ENCODE measurements around the gene SYNDIG1L. TPM values are rescaled to one million over a fixed set of nuclear protein-coding genes. Genes with fewer than 3 reads are reported as not detected.

Gene SYNDIG1L
- total RNA-seq (2011; cell fraction: chromatin; rRNA removed; ENCODE audit: low replicate concordance): not detected in 2 replicates
- total RNA-seq (2011; cell fraction: nucleolus; rRNA removed): not detected in 2 replicates
- not detected in 2 replicates for total RNA-seq (2011; cell fraction: nucleoplasm; rRNA removed)
- total RNA-seq (2014; rRNA removed): not detected in 2 replicates
- total RNA-seq (2014; rRNA removed; fragmentation: Illumina TruSeq; extraction: Trizol): not detected in 2 replicates
- total RNA-seq (2015; rRNA removed; fragmentation: Illumina TruSeq; extraction: Trizol): not detected in 2 replicates
- total RNA-seq (2021): not detected in 2 replicates
- not detected in 2 replicates for polyA plus RNA-seq (2011; rRNA removed)
- not detected in 2 replicates for polyA plus RNA-seq (2011; cell fraction: cytosol; rRNA removed)
- not detected in 2 replicates for polyA plus RNA-seq (2011; cell fraction: nucleus; rRNA removed)
- not detected in 2 replicates for polyA plus RNA-seq (2012)
- polyA plus RNA-seq (2014; fragmentation: Illumina TruSeq; extraction: Trizol): not detected in 2 replicates
- polyA plus RNA-seq (2014; fragmentation: Nextera tagmentation; extraction: Ambion mirVana): not detected
- polyA plus RNA-seq (2014; rRNA removed): not detected in 2 replicates
- polyA minus RNA-seq (2011; rRNA and poly(A)+ RNA removed): not detected in 2 replicates
- polyA minus RNA-seq (2011; cell fraction: cytosol; rRNA and poly(A)+ RNA removed): not detected in 2 replicates
- not detected in 2 replicates for polyA minus RNA-seq (2011; cell fraction: nucleus; rRNA and poly(A)+ RNA removed)
- Bru-seq, nascent RNA: not detected
- BruChase-seq, experiment 1, labeled RNA remaining after a 2-hour chase: percentile 5 among the genes with signal in this experiment
- percentile 5 among the genes with signal in this experiment for BruChase-seq, experiment 2, labeled RNA remaining after a 6-hour chase
- long read RNA-seq, experiment 1: 0 reads
- long read RNA-seq, experiment 2: 0 reads
- long read RNA-seq, experiment 3: 0 reads

DNA sequence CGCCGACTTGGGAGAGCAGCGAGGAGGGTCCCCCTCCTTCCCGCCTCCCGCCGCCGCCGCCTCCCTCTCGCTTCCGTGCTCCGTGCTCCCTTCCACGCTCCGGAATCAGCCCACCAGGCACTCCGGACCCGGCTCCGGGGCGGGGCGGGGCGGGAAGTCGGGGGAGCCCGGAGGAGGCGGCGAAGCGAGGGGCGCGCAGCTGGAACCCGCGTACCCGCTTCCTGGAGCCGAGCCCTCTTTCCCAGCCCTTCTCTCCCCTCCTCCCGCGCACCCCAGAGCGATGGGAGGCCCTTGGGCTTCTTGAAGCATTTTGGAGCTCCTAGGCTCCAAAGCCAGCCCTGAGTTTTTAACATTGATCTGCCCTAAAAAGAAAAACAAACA lies at the start of gene SYNDIG1L:
TSS of gene SYNDIG1L (minus strand) at position 9 of the 381 bp plus-strand sequence. CDS start 16,466 bp downstream, outside the sequence.
- BruUV-seq (replicated peaks): no TSS peak
- in situ Hi-C loops (cut with MboI) (no loop called here), intact Hi-C loops (cut with micrococcal nuclease) (no loop called here)
- Histone ChIP-seq H3K79me2 (ENCODE audit: control insufficient read depth, insufficient read depth, low read length) (no peaks in the 10 kb centered on the region), H3K36me3 (ENCODE audit: control insufficient read depth, insufficient read depth, low read length) (no peaks in the 10 kb centered on the region), H3K9me3 (replicated peaks; ENCODE audit: control insufficient read depth, insufficient read depth, low read depth, low read length) (no peaks in the 10 kb centered on the region), H3K9me1 (ENCODE audit: control insufficient read depth, insufficient read depth, low read length) (no peaks in the 10 kb centered on the region), H3K4me2 (ENCODE audit: insufficient read depth, low read length) (no peak within 1 kb of the TSS), H3K4me1 (replicated peaks in 1 of 2; ENCODE audit: control insufficient read depth in 2 of 2, insufficient read depth in 2 of 2, low read length in 2 of 2) (peaks cover 0 to 6% of the 10 kb centered on the region in 2 experiments; a peak in 2 of 5 replicates), H2AFZ (ENCODE audit: low read depth, low read length) (no peak within 1 kb of the TSS), H3K4me3 (no peak within 1 kb of the TSS), H3K9ac (ENCODE audit: insufficient read depth in 1 of 2, low read depth in 2 of 2, low read length in 2 of 2) (no peak within 1 kb of the TSS), H3K27ac (ENCODE audit: extremely low read depth, low read depth, low read length) (no peak within 1 kb of the TSS), H4K20me1 (replicated peaks; ENCODE audit: control insufficient read depth, insufficient read depth, low read length) (no peaks in the 10 kb centered on the region), H3K27me3 (ENCODE audit: control insufficient read depth in 2 of 2, insufficient read depth in 2 of 2, low read length in 2 of 2) (peaks cover 0 to 23% of the 10 kb centered on the region in 2 experiments; a peak in 2 of 5 replicates)
- 0% methylated on average over 1 of the region's 33 CpGs for WGBS (ENCODE audit: insufficient coverage, low coverage, missing lambda C conversion rate)
- CTCF ChIA-PET (ENCODE audit: low intra/inter-chr PET ratio): no interaction called here
- DNase-seq (ENCODE audit: extremely low read depth in 1 of 4, low spot score in 3 of 4): no peak
- ATAC-seq: no peak
- no peak for FAIRE-seq
- POLR2A ChIA-PET: interaction anchor here (0.5 to 0.6 kb wide), 2 partner anchors 17 to 64 kb away, joined by 3 to 4 read pairs; no protein-coding TSS in a partner anchor
- TF ChIP-seq, protein P1, sequence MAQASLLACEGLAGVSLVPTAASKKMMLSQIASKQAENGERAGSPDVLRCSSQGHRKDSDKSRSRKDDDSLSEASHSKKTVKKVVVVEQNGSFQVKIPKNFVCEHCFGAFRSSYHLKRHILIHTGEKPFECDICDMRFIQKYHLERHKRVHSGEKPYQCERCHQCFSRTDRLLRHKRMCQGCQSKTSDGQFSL (CRISPR knock-in tag; IDR thresholded peaks at IDR 0.05): no peak
- TF ChIP-seq, protein P1 (tag; IDR thresholded peaks at IDR 0.05): no peak
- TF ChIP-seq SETDB1 (IDR thresholded peaks at IDR 0.05; ENCODE audit: low read length) (no peak), RBFOX2 (IDR thresholded peaks at IDR 0.05; ENCODE audit: low read depth, low read length) (no peak), ETS2 (tag; IDR thresholded peaks at IDR 0.05; ENCODE audit: borderline replicate concordance, poor library complexity, severe bottlenecking) (no peak), KAT7 (CRISPR knock-in tag; IDR thresholded peaks at IDR 0.05; ENCODE audit: borderline replicate concordance) (no peak), CREM (IDR thresholded peaks at IDR 0.05; ENCODE audit: low read depth) (no peak), ILK (tag; IDR thresholded peaks at IDR 0.05; ENCODE audit: borderline replicate concordance, low read depth) (no peak), PTTG1 (tag; IDR thresholded peaks at IDR 0.05; ENCODE audit: low read depth) (no peak), CREBBP (IDR thresholded peaks at IDR 0.05; ENCODE audit: low read depth, low read length) (no peak), BRD4 (IDR thresholded peaks at IDR 0.05) (no peak)
- TF ChIP-seq, protein P2, sequence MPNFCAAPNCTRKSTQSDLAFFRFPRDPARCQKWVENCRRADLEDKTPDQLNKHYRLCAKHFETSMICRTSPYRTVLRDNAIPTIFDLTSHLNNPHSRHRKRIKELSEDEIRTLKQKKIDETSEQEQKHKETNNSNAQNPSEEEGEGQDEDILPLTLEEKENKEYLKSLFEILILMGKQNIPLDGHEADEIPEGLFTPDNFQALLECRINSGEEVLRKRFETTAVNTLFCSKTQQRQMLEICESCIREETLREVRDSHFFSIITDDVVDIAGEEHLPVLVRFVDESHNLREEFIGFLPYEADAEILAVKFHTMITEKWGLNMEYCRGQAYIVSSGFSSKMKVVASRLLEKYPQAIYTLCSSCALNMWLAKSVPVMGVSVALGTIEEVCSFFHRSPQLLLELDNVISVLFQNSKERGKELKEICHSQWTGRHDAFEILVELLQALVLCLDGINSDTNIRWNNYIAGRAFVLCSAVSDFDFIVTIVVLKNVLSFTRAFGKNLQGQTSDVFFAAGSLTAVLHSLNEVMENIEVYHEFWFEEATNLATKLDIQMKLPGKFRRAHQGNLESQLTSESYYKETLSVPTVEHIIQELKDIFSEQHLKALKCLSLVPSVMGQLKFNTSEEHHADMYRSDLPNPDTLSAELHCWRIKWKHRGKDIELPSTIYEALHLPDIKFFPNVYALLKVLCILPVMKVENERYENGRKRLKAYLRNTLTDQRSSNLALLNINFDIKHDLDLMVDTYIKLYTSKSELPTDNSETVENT (CRISPR knock-in tag; IDR thresholded peaks at IDR 0.05): no peak
- TF ChIP-seq, protein P3, sequence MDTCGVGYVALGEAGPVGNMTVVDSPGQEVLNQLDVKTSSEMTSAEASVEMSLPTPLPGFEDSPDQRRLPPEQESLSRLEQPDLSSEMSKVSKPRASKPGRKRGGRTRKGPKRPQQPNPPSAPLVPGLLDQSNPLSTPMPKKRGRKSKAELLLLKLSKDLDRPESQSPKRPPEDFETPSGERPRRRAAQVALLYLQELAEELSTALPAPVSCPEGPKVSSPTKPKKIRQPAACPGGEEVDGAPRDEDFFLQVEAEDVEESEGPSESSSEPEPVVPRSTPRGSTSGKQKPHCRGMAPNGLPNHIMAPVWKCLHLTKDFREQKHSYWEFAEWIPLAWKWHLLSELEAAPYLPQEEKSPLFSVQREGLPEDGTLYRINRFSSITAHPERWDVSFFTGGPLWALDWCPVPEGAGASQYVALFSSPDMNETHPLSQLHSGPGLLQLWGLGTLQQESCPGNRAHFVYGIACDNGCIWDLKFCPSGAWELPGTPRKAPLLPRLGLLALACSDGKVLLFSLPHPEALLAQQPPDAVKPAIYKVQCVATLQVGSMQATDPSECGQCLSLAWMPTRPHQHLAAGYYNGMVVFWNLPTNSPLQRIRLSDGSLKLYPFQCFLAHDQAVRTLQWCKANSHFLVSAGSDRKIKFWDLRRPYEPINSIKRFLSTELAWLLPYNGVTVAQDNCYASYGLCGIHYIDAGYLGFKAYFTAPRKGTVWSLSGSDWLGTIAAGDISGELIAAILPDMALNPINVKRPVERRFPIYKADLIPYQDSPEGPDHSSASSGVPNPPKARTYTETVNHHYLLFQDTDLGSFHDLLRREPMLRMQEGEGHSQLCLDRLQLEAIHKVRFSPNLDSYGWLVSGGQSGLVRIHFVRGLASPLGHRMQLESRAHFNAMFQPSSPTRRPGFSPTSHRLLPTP (IDR thresholded peaks at IDR 0.05; ENCODE audit: borderline replicate concordance, extremely low read depth, insufficient read length): no peak

Measured in K562 (cell line).